NCI-H82 treated with DMSO at 0.1 percent for 48 hours (cell line): Measurements from ENCODE around the gene DRC3.
"Not testable (repeated sequence)": the region's sequence is repeated elsewhere in the genome, so short reads cannot be mapped to it uniquely, and the experiment has no call there.

ENCODE experiments used
- DNase-seq: peaks from one replicate; lab custom pipeline; 2025; ENCODE audit not compliant: unreplicated experiment; lab: John Stamatoyannopoulos, UW

Gene DRC3

DNA sequence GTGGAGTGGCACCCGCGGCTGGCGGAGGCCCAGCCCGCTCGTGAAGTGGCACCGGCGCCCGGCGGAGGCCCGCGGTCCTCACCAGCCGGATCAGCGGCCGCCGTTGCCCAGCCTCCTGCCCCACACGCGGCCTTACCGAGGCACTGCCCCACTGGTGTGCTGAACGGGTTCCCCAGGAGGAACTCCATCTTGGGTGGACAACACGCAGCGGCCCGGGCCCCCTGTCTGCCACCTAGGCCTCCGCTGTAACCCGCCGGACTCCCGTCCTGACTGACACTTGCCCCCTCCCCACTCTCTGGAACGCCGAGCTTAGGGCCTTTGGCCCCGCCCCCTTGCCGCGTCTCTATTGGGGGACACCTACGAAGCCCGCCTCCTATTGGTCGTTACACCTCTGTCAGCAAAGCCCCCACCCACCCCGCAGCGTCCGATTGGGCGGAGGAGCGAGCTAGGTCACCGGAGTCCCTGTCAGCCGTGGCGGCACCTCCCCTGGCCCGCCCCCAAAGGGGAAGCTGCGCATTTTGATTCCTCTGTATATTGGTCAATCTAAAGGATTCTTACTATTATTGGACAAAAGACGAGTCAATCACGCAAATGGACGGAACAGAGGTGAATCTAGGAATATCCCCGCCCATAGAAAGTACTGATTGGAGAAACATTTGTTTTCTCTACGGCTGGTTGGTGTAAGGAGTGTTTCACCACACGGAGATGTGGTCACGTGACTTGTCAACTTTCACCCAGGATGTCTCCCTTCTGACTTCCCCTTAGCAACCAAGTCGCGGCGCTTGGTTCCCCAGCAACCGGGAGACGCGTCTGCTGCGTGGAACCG is at the start of gene DRC3, which contains the start of gene TOM1L2:
TSS of gene DRC3 (plus strand) at position 737 of the 826 bp plus-strand sequence. CDS start 4,737 bp downstream, outside the sequence.
TSS of gene TOM1L2 (minus strand) at position 275 of the 826 bp plus-strand sequence. CDS start at position 188, 87 bp downstream.
- DNase-seq = peak; percentile 100

- no peak for DNase-seq
Measured at GRCh38 chr17:17924131-17924856, 48.4 kb upstream of the DRC3 start.

- DNase-seq = no peak
Measured at GRCh38 chr17:17924857-17925250, 47.8 kb upstream of the DRC3 start.

- no peak for DNase-seq
Measured at GRCh38 chr17:17926036-17926435, 46.6 kb upstream of the DRC3 start.

DNA sequence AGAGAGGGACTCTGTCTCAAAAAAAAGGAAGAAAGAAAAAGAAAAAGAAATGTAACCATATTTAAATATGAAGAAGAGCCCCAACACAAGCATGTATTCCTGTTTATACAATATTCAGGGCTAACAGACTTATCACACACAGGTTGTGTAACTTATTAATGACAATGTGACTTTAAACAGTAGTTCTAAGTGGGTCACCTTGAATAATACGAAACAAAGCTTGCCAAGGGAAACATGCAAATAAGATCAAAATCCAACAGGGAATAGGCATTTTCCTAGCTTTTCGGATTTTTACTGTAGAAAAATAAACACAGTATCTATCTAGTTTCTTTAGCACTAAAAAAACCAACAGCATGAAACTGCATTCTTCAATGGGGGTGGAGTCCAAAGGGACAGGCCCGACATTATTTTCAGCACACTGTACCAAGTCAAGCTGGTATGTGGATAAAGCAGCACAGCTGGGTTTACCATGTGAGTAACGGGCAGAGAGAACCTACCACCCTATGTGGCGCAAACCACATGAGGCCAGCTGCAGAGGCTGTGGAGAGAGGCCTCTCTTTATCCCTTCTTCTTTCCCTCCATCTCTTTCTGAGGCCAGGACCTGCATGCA is 45.7 kb upstream of the DRC3 start:
- DNase-seq = no peak

- DNase-seq = no peak
Measured at GRCh38 chr17:17928398-17929287, 44.0 kb upstream of the DRC3 start.

GRCh38 chr17:17929655-17930380 is 42.8 kb upstream of the DRC3 start:
- DNase-seq = no peak

DNA sequence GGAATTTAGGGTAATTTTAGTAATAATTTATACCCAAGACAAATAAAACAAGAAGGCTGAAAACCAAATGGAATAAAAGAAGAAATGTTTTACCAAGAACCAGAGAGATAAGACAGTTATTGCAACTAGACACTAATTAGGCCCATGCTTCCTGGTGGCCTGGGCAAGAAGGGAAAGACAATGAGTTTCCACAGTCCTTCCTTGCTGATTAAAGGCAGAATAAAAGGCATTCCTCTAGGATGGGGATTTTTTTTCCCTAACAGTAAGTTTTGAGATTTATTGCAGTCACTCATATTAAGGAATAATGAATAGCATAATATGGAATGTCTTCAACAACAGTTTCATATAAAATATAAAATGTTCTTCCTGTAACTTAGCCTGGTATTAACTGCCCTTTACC is 42.0 kb upstream of the DRC3 start:
- DNase-seq = no peak

GRCh38 chr17:17931159-17931558 is 41.5 kb upstream of the DRC3 start:
- DNase-seq = no peak

DNA sequence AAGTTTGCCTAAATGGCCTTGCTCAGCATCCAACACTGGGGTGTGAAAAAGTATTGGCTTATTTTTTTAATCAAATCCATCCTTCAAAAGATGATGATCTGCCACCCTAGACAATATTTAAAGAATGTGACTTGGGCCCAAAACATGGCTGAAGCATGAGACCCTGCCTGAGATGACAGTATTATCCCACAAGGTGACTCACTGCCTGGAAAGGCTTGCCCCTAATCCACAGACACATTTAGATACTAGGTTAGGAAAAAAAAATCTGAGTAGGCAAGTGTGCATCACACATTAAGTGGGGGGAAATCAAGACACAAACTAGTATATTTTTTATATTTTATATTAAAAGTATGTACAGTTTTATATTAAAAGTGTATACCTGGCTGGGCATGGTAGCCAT is 38.9 kb upstream of the DRC3 start:
- no peak for DNase-seq

- no peak for DNase-seq
Measured at GRCh38 chr17:17934214-17934613, 38.4 kb upstream of the DRC3 start.

GRCh38 chr17:17934806-17935205 is 37.9 kb upstream of the DRC3 start:
- no peak for DNase-seq

- DNase-seq = no peak
Measured at GRCh38 chr17:17935321-17936271, 37.1 kb upstream of the DRC3 start.

DNA sequence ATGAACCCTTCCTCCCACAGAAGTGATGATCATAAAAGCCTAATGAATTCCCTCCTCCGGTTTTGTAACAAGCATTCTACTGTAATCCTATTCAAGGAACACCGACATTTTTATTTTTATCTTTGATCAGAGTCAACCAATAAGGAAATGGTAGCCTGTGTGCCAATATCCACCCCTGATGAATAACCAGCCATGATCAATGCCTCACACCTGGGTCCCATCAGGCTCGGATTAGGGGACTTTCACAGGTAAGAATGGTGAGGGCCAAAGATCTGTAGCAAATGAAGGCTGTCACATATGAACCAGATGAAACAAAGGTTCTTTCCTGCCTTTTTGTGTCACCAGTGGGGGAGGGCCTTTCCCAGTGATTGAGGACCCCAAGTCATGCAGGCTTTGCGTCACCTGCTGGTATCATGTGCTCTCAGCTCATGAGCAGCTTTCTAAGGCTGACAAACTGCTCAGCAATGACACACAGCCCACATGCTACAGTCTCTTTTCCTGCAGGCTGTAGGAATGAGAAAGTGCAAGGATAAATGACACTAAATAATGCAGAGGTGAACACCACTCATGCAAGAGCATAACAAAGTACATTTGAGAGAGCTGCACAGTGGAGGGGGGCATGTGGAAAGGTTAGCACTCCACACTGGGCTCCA is 35.3 kb upstream of the DRC3 start:
- no peak for DNase-seq

DNA sequence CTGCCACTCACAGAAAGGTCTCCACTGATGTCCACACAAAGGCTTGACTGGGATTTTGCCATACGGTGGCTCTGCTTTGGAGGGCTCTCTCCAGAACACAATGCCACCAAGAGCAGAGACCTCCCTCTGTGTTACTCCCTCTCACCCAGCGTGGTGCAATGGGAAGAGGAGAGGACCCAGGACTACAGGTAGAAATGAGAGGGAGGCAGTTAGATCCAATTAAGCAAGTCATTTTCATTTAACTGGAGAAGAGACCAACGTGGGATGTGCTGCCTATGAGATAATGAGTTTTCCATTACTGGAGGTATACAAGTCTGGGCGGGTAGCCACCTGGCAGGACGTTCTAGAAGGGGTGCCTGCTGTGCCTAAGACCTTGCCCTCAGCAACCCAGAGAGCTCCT is 34.7 kb upstream of the DRC3 start:
- no peak for DNase-seq

GRCh38 chr17:17938388-17939107 is 34.1 kb upstream of the DRC3 start:
- DNase-seq = no peak

DNA sequence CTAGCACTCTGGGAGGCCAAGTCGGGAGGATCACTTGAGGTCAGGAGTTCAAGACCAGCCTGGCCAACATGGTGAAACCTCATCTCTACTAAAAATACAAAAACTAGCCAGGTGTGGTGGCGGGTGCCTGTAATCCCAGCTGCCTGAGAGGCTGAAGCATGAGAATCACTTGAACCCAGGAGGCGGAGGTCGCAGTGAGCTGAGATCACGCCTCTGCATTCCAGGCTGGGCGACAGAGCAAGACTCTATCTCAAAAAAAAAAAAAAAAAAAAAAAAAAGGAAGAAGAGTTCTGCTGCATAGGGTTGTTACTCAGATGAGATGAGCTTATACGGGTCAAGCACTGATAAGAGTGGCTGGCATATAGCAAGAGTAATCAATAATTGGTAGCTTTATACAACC is 32.7 kb upstream of the DRC3 start:
- not testable (repeated sequence) for DNase-seq

DNA sequence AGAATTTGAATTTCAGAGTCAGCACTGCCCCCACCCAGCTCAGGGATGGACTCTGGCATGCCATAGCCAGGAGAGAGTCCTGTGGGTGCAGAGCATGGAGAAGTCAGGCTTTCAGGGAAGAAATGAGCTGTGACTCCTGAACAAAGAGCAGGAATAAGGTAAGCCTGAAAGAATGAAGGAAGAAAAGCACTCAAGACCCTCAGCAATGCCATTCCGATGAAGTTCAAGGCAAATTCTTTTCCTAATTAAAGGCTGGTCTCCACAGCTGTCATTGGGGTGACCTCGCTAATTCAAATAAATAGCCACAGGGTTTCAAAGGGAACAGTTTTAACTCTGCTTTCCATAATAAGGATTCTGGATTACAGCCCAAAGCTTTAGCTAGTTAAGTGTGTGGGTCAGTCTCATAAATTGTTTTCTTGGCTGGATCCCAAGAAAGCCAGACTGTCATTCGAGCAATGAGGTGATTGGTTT is 32.2 kb upstream of the DRC3 start:
- DNase-seq = peak; percentile 81
